Measurements from ENCODE around the gene ANAPC2.

Gene ANAPC2

GRCh38 chr9:137162505-137163364, 25.6 kb downstream of the ANAPC2 start:
- Histone ChIP-seq H3K27ac (ENCODE audit: low read length) (no peak overlapping the region), H3K36me3 (ENCODE audit: control insufficient read depth in 1 of 2, insufficient read depth in 2 of 2, low read length in 2 of 2) (no peaks in the 10 kb centered on the region), H3K4me3 (ENCODE audit: low read depth in 1 of 2, low read length in 2 of 2) (peak overlapping the region in 1 of 2 donors; percentile 35), H3K9me3 (ENCODE audit: control insufficient read depth in 1 of 2, low read length in 2 of 2) (no peaks in the 10 kb centered on the region), H3K4me1 (ENCODE audit: control insufficient read depth in 1 of 2, insufficient read depth in 2 of 2, low read length in 2 of 2) (peaks cover 0 to 34% of the 10 kb centered on the region in 2 donors), H3K27me3 (ENCODE audit: low read depth, low read length) (peaks cover 52% of the 10 kb centered on the region)

GRCh38 chr9:137161558-137162486, 26.5 kb downstream of the ANAPC2 start:
- Histone ChIP-seq H3K9me3 (ENCODE audit: control insufficient read depth in 1 of 2, low read length in 2 of 2) (no peaks in the 10 kb centered on the region), H3K27me3 (ENCODE audit: low read depth, low read length) (peaks cover 57% of the 10 kb centered on the region), H3K4me1 (ENCODE audit: control insufficient read depth in 1 of 2, insufficient read depth in 2 of 2, low read length in 2 of 2) (peaks cover 0 to 30% of the 10 kb centered on the region in 2 donors), H3K36me3 (ENCODE audit: control insufficient read depth in 1 of 2, insufficient read depth in 2 of 2, low read length in 2 of 2) (no peaks in the 10 kb centered on the region), H3K4me3 (ENCODE audit: low read depth in 1 of 2, low read length in 2 of 2) (no peak overlapping the region), H3K27ac (ENCODE audit: low read length) (no peak overlapping the region)

GRCh38 chr9:137160716-137161557, 27.4 kb downstream of the ANAPC2 start:
- no peaks in the 10 kb centered on the region for H3K9me3 ChIP-seq (ENCODE audit: control insufficient read depth in 1 of 2, low read length in 2 of 2)
- H3K36me3 ChIP-seq (ENCODE audit: control insufficient read depth in 1 of 2, insufficient read depth in 2 of 2, low read length in 2 of 2): no peaks in the 10 kb centered on the region
- H3K27ac ChIP-seq (ENCODE audit: low read length): no peak overlapping the region
- peaks cover 0 to 38% of the 10 kb centered on the region in 2 donors for H3K4me1 ChIP-seq (ENCODE audit: control insufficient read depth in 1 of 2, insufficient read depth in 2 of 2, low read length in 2 of 2)
- H3K4me3 ChIP-seq (ENCODE audit: low read depth in 1 of 2, low read length in 2 of 2): no peak overlapping the region
- peaks cover 56% of the 10 kb centered on the region for H3K27me3 ChIP-seq (ENCODE audit: low read depth, low read length)

GRCh38 chr9:137160054-137160425, 28.3 kb downstream of the ANAPC2 start:
- H3K27ac ChIP-seq (ENCODE audit: low read length): no peak overlapping the region
- H3K27me3 ChIP-seq (ENCODE audit: low read depth, low read length): peaks cover 56% of the 10 kb centered on the region
- H3K36me3 ChIP-seq (ENCODE audit: control insufficient read depth in 1 of 2, insufficient read depth in 2 of 2, low read length in 2 of 2): no peaks in the 10 kb centered on the region
- no peak overlapping the region for H3K4me3 ChIP-seq (ENCODE audit: low read depth in 1 of 2, low read length in 2 of 2)
- no peaks in the 10 kb centered on the region for H3K9me3 ChIP-seq (ENCODE audit: control insufficient read depth in 1 of 2, low read length in 2 of 2)
- H3K4me1 ChIP-seq (ENCODE audit: control insufficient read depth in 1 of 2, insufficient read depth in 2 of 2, low read length in 2 of 2): peaks cover 0 to 38% of the 10 kb centered on the region in 2 donors

- Histone ChIP-seq H3K4me1 (ENCODE audit: control insufficient read depth in 1 of 2, insufficient read depth in 2 of 2, low read length in 2 of 2) (peaks cover 0 to 38% of the 10 kb centered on the region in 2 donors), H3K4me3 (ENCODE audit: low read depth in 1 of 2, low read length in 2 of 2) (no peak overlapping the region), H3K27me3 (ENCODE audit: low read depth, low read length) (peaks cover 55% of the 10 kb centered on the region), H3K27ac (ENCODE audit: low read length) (no peak overlapping the region), H3K36me3 (ENCODE audit: control insufficient read depth in 1 of 2, insufficient read depth in 2 of 2, low read length in 2 of 2) (no peaks in the 10 kb centered on the region), H3K9me3 (ENCODE audit: control insufficient read depth in 1 of 2, low read length in 2 of 2) (no peaks in the 10 kb centered on the region)
Observed at GRCh38 chr9:137159105-137160053, 29.0 kb downstream of the ANAPC2 start.

GRCh38 chr9:137158625-137159024, 29.7 kb downstream of the ANAPC2 start:
- Histone ChIP-seq H3K27me3 (ENCODE audit: low read depth, low read length) (peaks cover 49% of the 10 kb centered on the region), H3K9me3 (ENCODE audit: control insufficient read depth in 1 of 2, low read length in 2 of 2) (no peaks in the 10 kb centered on the region), H3K4me3 (ENCODE audit: low read depth in 1 of 2, low read length in 2 of 2) (no peak overlapping the region), H3K36me3 (ENCODE audit: control insufficient read depth in 1 of 2, insufficient read depth in 2 of 2, low read length in 2 of 2) (no peaks in the 10 kb centered on the region), H3K27ac (ENCODE audit: low read length) (no peak overlapping the region), H3K4me1 (ENCODE audit: control insufficient read depth in 1 of 2, insufficient read depth in 2 of 2, low read length in 2 of 2) (peaks cover 0 to 36% of the 10 kb centered on the region in 2 donors)

GRCh38 chr9:137157618-137158415, 30.5 kb downstream of the ANAPC2 start:
- Histone ChIP-seq H3K27ac (ENCODE audit: low read length) (no peak overlapping the region), H3K9me3 (ENCODE audit: control insufficient read depth in 1 of 2, low read length in 2 of 2) (no peaks in the 10 kb centered on the region), H3K4me1 (ENCODE audit: control insufficient read depth in 1 of 2, insufficient read depth in 2 of 2, low read length in 2 of 2) (peaks cover 0 to 28% of the 10 kb centered on the region in 2 donors), H3K4me3 (ENCODE audit: low read depth in 1 of 2, low read length in 2 of 2) (no peak overlapping the region), H3K27me3 (ENCODE audit: low read depth, low read length) (peaks cover 43% of the 10 kb centered on the region), H3K36me3 (ENCODE audit: control insufficient read depth in 1 of 2, insufficient read depth in 2 of 2, low read length in 2 of 2) (no peaks in the 10 kb centered on the region)

- H3K9me3 ChIP-seq (ENCODE audit: control insufficient read depth in 1 of 2, low read length in 2 of 2): no peaks in the 10 kb centered on the region
- H3K27ac ChIP-seq (ENCODE audit: low read length): no peak overlapping the region
- H3K36me3 ChIP-seq (ENCODE audit: control insufficient read depth in 1 of 2, insufficient read depth in 2 of 2, low read length in 2 of 2): no peaks in the 10 kb centered on the region
- peaks cover 38% of the 10 kb centered on the region for H3K27me3 ChIP-seq (ENCODE audit: low read depth, low read length)
- H3K4me1 ChIP-seq (ENCODE audit: control insufficient read depth in 1 of 2, insufficient read depth in 2 of 2, low read length in 2 of 2): peaks cover 0 to 18% of the 10 kb centered on the region in 2 donors
- peak overlapping the region in 1 of 2 donors; percentile 28 for H3K4me3 ChIP-seq (ENCODE audit: low read depth in 1 of 2, low read length in 2 of 2)
Observed at GRCh38 chr9:137156567-137157375, 31.6 kb downstream of the ANAPC2 start.

- Histone ChIP-seq H3K4me3 (ENCODE audit: low read depth in 1 of 2, low read length in 2 of 2) (no peak overlapping the region), H3K4me1 (ENCODE audit: control insufficient read depth in 1 of 2, insufficient read depth in 2 of 2, low read length in 2 of 2) (peaks cover 0 to 12% of the 10 kb centered on the region in 2 donors), H3K9me3 (ENCODE audit: control insufficient read depth in 1 of 2, low read length in 2 of 2) (no peaks in the 10 kb centered on the region), H3K36me3 (ENCODE audit: control insufficient read depth in 1 of 2, insufficient read depth in 2 of 2, low read length in 2 of 2) (no peaks in the 10 kb centered on the region), H3K27ac (ENCODE audit: low read length) (no peak overlapping the region), H3K27me3 (ENCODE audit: low read depth, low read length) (peaks cover 18% of the 10 kb centered on the region)
Observed at GRCh38 chr9:137152844-137153405, 35.4 kb downstream of the ANAPC2 start.
